Inflammatory macrophage (primary cell): ENCODE results near the gene ST8SIA1.

ENCODE experiments used
- DNase-seq, 2 donors: peaks; one replicate each; pipeline ENCODE4 v3.0.0-alpha.2; 2020 to 2022

Gene ST8SIA1

DNA sequence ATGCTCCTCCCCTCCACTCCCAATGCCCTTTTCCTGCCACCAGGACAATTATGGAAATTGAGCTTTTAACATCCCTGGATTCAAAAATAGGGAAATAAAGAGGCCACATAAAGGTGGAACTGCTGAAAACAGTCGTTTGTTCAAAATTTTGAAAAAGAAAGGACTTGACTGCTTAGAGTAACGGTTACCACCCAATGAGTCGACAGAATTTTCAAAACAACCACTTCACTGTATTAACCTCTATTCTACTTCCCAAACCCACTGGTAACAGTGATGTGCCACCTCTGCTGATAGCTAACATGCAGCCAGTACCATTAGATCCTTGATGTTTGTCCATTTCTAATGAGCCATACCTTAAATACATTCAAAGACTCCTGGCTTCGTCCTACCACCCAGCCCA lies 4.9 kb downstream of the ST8SIA1 start:
- DNase-seq = no peak

DNA sequence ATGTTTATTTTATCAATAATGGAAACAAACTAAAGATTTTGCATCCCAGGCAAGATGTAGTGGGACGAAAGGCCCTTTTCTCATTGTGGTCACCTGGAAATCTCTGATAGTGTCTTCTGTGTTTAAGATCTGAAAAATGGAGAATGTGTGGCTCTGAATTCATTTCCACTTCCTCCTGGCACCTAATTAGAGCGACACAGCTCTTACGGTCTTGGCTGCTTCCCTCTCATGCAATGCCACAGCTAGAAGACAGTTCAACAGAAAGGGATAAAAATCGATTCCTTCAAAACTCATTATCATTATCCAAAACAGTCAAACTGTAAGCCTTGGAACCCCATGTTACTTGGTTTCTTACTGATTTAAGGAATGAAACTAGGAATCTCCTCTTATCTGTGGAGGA lies 9.3 kb downstream of the ST8SIA1 start:
- peak in 1 of 2 donors; percentile 24 for DNase-seq

DNA sequence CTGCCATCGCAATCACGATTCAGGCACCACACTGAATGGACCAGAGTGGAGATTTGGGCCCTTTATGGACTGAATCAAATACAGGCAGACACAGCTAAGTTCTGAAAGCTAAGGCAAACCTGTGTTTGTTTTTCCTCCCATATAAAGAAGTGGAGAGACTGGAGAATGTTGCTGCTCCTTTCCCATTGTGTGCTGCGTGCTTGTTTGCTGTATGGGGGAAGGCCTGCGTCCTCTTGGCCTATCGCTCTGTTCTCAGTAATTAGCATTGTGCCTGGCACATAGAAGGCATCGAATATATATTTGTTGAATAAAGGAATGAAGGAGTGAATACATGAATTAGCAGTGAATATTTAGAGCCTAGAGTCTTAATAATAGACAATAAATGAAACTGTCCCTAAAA lies 12.4 kb downstream of the ST8SIA1 start:
- DNase-seq = no peak

DNA sequence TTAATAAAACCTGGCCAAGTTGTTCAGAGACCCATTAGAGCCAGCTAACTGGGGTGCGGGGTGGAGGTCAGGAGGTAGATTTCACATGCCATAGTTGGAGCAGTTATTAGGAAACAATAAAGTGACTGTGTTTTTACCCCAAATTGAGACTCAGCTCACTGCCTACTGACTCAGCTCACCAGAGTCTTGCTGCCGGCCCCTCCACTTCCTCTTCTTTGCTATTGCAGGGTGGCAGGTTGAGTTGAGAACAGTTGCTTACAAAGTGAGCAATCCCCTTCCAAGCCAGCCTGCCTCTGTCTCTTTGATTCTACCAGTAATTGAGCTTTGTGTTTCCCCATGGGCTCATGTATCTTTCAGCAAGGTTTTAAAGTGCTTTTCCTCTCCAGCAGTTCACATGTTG lies 12.9 kb downstream of the ST8SIA1 start:
- peak; percentile 89 to 90 for DNase-seq

DNA sequence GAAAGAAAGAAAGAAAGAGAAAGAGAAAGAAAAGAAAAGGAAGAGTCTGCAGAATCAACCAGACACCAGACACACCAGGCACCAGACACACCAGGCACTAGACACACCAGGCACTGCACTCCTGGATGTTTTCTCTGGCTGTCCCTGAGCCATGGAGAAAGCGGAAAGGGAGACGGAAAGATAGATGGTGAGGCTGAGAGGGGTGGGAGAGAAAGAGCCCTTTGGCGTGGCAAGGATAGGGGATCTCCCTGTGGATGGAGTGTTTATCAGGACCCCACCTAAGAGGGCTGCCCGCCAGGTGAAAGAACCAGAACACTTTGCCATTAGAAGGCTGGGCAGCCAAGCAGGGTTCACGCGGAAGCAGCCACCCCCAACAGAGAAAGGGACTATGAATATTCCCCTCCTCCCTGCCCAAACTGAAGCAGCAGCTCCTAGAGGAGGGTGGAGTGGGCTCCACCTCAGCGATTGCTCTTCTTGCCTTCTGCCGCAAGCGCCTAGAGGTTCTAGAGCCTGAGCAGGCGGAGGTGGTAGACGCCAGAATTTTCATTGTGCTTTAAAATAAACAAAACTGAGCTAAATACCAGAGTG lies 13.4 kb downstream of the ST8SIA1 start:
- DNase-seq = no peak

DNA sequence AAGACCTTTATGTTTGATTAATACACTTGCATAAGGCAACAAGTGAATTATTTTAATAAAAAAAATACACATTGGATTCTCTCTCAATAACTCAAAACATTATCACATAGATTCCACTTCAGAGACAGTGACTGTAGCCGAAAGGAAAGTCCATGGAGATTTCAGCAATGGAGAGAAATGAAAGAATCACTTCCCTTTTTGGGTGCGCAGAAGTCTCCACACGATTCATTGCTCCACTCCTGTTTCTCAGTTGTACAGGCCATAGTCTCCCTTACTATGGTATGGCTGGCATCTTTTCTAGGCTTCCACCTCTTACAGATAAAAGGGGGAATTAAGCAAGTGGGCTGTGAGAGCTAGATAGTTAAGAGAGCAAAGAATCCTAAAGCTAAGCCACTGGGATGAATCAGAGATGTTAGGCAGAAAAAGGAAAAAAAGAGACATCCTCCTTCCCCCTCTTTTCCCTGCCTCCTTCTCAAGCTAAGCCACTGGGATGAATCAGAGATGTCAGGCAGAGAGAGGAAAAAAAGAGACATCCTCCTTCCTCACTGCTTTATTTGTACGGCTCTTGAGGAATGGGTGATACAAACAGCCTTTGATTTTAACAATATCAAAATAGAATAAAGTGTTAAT lies 16.3 kb downstream of the ST8SIA1 start:
- peak; percentile 59 to 65 for DNase-seq

DNA sequence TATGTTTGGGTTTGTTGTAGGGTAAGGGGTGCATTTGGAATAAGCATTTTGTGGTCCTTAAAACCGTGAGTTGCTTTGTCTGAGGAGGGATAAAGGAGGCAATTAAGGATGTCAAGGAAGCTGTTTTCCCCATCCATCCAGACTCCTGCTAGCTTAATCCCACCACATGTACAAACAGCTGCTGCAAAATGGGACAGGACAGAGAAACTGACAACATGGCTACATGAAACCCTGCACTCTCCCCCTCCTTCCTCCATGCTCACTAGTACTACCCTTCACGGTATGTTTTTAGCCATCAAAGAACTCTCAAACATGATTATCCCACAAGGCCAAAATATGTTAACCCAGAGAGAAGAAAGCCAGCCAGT lies 20.6 kb downstream of the ST8SIA1 start:
- no peak for DNase-seq

DNA sequence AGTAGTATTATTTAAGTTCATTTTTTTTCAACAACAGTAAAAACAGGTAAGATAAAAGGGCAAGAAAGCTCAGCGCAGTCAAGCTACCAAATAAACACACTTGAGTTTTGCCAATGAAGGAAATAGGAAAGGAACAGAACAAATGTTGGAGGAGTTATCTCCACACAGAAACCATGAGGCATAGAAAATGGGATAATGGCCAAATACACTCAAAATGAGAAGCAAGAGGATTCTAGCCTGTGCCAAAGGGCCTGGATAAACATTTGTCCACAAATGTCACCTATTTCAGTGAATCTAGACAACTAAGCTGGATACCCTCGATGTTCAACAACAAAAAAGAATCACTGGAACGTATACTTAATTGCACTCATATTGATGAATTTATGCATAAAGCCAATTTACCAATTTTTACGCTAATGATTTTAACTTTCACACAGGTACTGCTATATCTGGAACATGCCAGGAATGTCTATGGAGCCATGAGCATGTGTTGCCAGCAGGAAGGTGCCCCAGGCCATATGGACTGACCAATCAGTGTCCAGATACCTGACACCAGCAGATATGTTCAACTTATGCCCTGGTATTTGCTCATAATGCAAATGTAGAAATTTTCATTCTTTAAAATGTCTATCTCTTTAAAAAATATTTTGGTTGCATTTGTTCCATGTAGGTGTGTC lies 21.1 kb downstream of the ST8SIA1 start:
- no peak for DNase-seq

DNA sequence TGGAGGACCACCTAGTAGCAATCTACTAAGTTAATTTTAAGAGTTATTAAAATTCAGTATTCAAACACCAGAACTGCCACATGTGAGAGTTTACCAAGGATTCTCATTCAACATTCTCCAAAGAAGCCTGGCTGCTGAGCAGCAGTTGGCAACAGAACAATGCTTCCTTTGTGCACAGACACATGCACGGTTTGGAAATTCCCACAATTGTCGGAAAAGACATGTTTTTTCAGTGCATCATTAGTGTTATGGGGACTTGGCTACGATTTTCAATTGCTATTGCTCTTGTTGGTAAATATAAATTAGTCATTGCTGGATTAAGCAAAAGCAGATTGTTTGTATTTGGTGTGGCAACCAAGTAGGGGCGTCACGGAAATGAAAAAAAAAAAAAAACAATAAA lies 22.2 kb downstream of the ST8SIA1 start:
- no peak for DNase-seq

DNA sequence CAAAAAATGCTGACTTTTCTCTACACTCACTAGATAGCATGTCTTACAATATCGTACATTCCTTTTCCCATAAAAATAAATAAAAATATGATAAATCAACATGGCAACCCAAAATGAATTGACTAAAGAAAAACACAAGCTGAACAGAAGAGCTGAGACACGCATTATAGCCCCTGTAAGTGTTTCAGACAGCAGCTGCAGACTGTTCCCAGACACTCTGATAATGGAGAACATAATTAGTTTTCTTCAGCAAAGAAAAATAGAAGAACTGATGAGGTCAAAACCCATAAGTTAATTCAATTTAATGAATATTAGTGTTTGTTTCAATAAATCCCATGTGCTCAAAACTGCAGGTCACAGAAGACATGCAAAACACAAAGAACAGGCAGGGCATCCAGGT lies 23.8 kb downstream of the ST8SIA1 start:
- no peak for DNase-seq

DNA sequence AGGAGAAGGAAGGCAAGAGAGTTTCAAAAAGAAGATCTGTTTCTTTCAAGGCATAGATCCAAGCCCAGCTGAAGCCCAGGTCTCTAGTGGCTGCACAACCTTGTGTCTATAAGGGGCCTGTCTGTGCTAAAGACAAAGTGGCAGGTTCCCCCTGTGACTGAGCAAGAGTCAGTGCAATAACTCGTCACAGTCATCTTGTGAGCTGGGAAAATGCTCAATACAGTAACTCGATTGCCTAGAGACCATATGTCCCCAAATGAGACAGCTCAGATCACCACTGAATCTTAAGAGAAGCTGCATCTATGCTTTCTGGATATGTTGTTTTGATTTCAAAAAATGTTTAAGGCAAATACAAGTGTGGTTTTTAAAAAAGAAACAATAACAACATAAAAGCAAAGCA lies 24.2 kb downstream of the ST8SIA1 start:
- no peak for DNase-seq

DNA sequence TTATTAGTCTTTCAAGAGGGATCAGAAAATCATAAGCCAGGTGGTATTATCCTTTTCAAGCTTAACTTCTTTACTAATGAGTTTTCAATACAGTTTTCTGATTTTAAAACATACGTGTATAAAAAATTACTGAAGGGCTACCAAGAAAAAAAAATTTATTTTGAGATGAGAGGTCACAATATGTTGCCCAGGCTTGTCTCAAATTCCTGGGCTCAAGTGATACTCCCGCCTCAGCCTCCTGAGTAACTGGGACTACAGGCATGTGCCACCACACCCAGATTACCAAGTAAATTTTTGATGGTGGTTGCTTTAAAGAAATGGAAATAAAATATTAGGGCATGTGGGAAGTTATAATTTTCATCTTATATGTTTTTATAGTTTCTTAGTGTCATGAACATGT lies 26.7 kb downstream of the ST8SIA1 start:
- DNase-seq = no peak

DNA sequence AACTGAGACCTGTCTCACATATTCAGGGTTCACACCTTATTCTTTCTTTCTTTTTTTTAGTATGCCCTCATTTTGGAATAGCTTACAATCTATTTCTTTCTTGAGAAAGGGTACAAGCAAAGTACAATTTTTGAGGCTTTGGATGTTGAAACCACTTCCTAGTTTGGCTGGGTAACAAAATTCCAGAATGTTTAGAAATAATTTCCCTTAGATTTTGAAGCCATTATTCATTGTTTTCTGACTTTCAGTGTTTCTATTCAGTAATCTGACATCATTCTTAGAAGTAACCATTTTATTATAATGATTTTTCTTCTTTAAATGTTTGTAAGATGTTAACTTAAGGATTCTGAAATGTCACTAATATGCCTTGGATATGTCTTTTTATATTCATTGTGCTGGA lies 28.2 kb downstream of the ST8SIA1 start:
- no peak for DNase-seq

DNA sequence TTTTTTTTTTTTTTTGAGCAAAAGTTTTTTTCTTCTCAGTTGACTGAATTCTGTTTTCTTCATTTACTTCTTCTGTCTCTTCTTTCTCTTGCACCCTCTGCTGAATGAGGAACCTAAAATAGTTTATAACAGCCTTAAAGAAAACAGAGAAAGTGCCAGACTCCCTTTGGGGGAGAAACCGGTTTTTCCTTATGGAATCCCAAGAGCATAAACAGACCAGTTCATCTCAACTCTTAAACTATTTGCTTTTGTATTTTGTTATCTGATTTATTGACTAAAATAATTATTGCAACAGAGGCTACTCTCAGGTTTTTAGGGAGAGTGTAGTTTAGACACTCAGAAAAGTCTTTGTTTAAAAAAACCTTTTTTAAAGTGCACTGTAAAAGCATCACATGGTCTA lies 30.2 kb downstream of the ST8SIA1 start:
- DNase-seq = no peak

DNA sequence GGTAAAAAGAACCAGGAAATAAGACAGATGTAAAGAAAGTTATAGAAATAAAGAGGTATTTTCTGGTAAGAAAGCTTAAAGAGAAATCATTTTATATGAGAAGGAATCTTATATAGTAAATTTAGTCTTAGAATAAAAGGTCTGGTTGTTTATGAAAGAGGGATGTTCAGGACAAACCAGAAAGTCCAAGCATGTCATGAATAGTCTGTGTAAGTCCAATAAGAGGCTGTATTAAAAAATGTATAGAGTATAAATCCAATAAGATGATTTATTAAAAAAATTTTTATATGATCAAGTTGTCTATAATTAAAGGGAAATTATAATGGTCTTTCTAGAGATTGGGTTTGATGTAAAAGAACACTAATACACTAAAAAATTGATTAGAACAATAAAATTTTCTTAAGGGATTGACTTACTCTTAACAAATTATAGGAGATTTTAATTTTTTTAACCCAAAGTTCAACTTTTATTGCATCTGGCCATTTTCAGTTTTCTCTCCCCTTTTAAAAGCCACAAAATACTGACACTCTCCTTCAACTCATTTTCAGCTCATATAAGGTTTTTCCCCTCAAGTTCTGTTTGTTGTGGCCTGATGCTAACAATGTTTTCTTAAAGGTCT lies 35.1 kb downstream of the ST8SIA1 start:
- no peak for DNase-seq

DNA sequence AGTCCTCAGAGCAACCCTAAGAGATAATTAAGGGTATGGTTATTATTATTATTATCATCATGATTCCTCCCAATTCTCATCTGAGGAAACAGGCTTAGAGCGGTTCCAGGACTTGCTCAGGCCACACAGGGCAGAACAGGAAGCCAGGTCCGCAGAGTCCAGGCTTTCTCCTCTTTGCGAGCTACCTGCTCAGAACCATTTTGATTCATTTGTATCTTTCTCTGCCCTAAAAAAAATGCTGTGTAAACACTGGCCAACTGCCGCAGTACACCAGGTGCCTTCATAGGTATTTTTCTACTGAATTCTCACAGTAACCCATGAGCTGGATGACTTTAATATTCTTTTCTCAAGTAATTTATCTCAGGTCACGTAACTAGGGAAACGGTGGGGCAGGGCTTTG lies 45.3 kb downstream of the ST8SIA1 start:
- no peak for DNase-seq

DNA sequence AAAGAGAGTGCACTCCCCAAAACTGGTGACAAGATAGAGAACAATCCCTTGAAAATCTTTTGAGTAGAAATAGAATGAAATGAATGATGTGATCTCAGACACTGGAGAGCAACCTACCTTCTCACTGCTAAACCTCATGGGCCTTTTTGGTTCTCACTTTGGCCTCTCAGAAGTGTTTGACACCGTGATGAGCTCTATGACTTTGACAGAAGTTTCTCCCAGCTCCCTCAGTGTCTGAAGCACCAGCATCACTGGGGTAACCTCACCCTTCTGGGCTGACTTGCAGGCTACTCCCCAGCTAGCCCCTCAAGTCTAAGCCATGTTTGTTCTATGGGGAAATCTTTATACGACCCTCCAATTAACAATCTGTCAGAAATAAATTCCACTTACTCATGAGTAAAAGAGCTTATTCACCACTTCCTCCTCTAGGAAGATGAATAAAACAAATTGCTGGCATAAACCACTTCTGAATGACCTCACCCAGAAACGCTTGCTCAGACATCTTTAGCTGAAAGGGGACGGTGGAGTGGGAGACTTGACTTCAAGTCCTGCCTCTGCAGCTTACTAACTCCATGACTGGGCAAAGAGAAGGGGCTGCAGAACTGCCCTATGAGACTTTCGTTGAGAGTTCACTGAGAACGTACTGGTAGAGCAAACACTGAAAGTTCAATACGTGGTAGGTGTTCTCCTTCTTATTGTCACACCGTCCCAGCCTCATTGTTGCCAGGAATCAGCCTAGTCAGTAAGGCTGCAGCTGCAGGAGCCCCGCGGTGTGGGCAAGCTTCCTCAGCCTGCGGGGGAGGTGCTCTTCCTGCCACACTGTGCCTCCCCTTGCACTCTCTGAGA lies 46.5 kb downstream of the ST8SIA1 start:
- no peak for DNase-seq

DNA sequence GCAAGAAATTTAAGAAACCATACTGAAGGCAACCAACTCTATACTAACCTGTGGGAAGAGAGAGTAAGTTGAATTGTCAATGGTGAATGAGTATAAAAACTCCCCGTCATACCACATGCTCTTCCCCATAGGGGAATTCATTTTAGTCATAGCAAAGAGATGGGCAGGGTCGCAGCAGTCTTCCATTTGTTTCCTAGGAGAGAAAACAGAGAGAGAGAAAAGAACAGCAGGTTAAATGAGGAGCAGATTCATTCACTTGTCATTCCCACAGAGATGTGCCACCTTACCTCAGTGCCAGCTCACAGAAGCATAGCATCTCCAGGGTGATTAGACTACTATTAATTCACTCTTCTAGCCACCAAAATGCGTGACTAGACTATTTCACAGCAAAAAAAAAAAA lies 47.4 kb downstream of the ST8SIA1 start:
- DNase-seq = no peak

DNA sequence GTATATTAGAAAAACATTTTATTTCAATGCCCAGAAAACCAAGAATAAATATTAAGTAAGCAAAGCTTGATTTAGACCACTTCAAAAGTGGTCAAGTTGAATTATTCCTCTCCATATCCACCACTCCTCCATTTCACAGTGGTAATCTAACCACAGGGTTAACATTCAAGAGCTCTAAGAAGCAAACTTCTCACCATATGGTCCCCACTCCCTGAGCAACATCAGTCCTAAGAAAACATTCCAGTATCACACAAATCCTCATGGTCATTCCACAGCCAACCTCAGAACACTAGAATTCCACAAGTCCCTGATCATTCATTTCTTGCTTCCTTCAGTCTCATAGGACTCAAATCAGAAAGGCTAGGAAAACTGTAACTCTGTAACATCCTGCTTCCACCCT lies 47.9 kb downstream of the ST8SIA1 start:
- no peak for DNase-seq

DNA sequence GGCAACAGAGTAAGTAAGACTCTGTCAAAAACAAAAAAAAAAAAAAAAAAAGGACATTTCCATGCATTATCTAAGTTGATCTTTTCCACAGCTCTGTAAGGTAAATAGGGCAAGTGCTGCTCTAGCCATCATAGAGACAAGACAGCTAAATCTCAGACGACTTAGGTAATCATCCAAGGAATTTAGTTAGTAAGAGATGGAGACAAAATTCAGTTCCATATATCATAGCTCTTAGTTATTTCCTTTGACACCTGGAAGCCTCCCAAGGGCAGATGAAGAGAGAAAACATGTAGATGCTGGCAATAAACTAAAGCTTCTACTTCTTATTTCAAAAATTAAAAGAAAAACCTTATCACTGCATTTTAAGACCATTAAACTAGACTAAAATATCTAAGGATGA lies 48.7 kb downstream of the ST8SIA1 start:
- no peak for DNase-seq

DNA sequence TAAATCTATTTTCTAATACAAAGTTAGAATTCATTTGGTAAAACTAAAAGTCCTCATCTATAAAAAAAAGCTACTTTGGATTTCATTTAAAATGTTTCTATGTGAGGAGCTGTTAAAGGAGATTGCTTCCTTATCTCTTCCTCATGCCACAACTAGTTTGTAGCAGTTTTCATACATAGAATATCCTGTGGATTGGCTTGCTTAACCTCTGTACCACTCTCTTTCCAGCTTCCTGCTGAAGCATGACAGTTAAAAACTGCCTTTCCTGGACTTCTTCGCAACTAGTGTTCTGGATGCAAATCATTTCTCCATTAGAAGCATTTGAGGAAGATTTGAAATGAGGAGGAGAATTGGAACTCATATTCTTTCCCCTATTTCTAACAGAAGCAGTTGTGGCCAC lies 49.6 kb downstream of the ST8SIA1 start:
- no peak for DNase-seq

DNA sequence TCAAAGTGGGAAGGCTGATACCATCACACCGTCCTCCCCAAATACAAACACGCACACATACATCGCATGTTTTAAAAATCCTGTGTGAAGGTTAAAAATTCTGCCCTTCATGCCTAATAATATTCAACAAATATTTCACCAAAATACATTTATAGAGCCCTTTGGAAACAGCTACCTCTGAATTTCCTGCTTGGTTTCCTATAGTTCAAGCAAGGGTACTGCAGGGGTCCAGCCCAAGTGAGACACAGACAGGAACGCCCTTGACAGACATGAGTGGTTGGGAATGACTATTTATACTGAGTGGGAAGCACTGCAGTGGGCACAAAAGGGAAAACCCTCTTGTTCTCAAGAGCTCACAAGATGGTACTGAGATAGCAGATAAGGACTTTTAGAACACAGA lies 51.0 kb downstream of the ST8SIA1 start:
- DNase-seq = no peak

DNA sequence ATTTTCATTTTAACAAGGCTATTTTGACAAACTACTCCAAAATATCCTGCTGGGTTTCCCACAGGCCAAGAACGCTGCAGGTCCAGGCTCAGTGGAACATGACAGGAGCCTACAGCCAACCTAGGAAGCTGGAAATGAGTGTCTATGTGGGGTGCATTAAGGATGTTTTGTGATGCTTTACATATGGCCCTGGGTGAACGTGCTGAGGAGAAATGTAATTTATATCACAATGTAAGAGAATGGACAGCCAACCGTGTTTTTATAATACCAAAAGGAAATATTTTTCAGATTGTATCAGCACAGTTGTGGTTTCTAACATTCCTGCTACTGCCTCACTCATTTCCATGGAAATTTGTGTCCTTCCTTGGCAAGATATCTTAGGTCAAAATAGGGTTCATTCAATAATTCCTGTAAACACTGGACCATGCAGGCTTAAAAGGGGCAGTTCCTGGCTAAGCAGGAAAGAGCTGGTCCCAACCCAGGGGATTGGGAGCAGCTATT lies 51.5 kb downstream of the ST8SIA1 start:
- DNase-seq = no peak
